ENCODE results near the gene PLEKHB1.
"Not testable (repeated sequence)": the region's sequence is repeated elsewhere in the genome, so short reads cannot be mapped to it uniquely, and the experiment has no call there.

PLEKHB1 gene

DNA sequence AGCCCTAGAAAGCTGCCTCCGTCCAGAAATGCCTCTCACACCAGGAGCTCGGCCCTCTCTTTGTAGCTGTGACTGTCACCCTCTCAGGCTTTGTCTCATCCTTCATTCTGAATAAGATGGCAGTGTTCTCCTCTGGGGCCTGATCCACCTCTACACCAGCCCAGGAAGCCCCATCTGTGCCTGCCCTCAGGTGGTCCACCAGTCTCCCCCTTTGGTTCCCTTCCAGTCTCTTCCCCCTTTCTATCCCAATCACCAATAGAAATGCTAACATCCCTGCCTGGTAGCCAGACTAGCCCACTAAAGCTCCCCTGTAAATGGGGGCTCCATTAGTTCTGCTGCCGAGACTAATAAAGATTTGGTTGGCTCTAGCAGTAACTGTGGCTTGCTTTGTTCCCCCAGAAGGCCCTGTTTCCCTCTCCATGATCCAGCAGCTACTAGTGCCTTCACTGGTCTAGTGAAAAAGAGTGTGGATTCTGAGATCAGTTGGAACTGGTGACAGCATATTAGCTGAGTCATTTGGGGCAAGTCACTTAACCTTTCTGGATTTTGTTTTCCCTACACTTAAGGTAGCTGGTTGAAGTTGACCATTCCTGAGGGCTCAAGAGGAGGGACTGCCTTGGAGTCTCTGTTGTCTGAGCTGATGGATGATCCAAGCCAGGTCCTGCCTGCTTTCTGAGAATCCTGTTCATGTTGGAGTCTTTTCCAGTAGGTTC lies 16.2 kb downstream of the PLEKHB1 start:
- TF ChIP-seq, protein P1, sequence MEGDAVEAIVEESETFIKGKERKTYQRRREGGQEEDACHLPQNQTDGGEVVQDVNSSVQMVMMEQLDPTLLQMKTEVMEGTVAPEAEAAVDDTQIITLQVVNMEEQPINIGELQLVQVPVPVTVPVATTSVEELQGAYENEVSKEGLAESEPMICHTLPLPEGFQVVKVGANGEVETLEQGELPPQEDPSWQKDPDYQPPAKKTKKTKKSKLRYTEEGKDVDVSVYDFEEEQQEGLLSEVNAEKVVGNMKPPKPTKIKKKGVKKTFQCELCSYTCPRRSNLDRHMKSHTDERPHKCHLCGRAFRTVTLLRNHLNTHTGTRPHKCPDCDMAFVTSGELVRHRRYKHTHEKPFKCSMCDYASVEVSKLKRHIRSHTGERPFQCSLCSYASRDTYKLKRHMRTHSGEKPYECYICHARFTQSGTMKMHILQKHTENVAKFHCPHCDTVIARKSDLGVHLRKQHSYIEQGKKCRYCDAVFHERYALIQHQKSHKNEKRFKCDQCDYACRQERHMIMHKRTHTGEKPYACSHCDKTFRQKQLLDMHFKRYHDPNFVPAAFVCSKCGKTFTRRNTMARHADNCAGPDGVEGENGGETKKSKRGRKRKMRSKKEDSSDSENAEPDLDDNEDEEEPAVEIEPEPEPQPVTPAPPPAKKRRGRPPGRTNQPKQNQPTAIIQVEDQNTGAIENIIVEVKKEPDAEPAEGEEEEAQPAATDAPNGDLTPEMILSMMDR (IDR thresholded peaks at IDR 0.05; ENCODE audit: extremely low read depth, missing control alignments) = no peak

DNA sequence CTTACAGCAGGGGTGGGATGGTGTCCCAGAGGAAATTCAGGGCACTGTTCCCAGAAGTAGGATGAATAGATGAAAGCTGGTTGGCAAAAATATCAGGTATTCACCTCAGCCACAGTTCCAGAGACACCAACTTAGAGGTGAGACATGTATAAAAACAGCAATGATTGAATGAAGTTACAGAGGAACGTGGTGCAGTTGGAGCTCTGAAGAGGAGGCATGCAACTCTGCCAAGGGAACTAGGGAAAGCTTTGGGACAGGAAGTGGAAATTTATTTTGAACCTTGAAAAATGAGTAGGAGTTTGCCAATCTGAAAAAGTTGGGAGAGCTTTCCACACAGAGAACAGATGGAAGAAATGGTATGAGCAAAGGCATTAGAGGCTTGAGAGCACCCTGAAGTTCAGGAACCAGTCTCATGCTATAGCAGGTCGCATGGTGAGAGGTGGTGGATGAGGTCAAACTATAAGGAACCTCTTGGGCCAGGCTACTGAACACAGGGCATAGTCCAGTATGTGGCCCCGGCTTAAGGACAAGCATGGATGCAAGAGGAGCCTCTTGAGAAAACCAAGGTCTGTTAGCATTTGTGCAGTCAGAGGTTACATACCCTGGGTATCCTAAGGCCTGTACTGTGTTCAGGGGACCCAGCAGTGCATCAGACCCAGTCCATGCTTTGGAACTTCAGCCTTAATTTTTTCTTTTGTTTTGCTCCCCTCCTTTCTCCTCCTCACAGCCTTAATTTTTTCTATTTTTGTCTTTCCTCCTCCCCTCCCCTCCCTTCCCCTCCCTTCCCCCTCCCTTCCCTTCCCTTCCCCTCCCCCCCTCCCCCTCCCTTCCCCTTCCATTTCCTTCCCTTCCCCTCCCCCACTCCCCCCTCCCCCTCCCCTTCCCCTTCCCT lies 17.5 kb downstream of the PLEKHB1 start:
- DNase-seq (ENCODE audit: low spot score) = no peak
- TF ChIP-seq, protein P1 (IDR thresholded peaks at IDR 0.05; ENCODE audit: extremely low read depth, missing control alignments) = no peak

More for the DNA sequence above, 16.2 kb downstream of the PLEKHB1 start:
- DNase-seq (ENCODE audit: low spot score) = no peak

DNA sequence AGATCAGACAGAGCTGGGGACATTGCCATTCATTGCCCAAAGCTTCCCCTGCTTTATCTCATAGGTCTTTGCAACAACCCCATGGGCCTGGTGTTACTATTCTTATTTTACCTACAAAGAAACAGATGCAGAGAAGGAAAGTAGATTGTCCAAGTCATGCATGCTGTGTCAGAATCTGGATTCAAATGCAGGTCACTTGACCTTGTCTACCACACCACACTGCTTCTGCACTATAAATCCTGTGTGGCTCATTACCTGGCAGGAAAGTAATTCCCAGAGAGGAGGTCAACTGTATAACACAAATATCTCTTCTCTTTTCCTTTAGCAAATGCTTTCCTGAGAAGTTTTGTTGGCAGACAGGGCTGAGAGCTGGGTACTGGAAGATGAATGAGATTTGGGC lies 18.5 kb downstream of the PLEKHB1 start:
- DNase-seq (ENCODE audit: low spot score) = no peak
- TF ChIP-seq, protein P1 (IDR thresholded peaks at IDR 0.05; ENCODE audit: extremely low read depth, missing control alignments) = no peak

DNA sequence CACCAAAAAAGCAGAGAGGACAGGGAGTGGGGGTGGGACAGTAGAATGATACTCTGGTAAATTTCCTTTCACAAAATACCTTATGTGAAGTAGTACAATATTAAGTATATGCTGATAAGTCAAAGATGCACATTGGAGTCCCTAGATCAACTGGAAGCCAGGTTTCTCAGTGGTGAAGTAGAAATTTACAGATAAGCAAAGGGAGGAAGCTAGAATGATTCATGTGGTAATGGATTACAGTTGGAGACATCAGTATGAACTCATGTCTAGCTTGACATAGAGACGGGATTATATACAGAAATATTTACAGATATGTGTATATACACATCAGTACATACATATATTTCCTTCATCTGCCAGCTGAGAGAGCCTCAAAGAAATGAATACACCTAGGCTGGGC lies 21.5 kb downstream of the PLEKHB1 start:
- TF ChIP-seq, protein P1 (IDR thresholded peaks at IDR 0.05; ENCODE audit: extremely low read depth, missing control alignments) = no peak
- DNase-seq (ENCODE audit: low spot score) = no peak

DNA sequence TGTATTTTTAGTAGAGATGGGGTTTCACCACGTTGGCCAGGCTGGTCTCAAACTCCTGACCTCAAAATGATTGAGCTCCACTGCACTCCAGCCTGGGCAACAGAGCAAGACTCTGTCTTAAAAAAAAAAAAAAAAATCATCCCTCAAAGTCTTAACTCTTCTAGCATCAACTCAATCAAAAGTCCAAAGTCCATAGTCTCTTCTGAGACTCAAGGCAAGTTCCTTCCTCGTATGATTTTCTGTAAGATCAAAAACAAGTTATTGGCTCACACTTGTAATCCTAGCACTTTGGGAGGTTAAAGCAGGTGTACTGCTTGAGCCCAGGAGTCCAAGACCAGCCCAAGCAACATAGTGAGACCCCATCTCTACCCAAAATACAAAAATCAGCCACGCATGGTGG lies 24.4 kb downstream of the PLEKHB1 start:
- no peak for DNase-seq (ENCODE audit: low spot score)
- TF ChIP-seq, protein P1 (IDR thresholded peaks at IDR 0.05; ENCODE audit: extremely low read depth, missing control alignments) = no peak

DNA sequence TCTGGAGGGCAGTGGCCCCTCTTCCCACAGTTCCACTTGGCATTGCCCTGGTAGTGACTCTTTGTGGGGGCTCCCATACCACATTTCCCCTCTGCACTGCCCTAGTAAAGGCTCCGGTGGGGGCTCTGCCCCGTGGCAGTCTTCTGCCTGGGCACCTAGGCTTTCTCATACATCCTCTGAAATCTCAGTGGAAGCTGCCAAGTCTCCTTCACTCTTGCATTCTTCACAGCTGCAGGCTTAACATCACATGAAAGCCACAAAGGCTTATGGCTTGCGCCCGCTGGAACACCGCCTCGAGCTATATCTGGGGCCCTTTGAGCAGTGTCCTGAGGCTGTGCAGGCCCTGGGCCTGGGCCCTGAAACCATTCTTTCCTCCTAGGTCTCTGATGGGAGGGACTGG lies 25.3 kb downstream of the PLEKHB1 start:
- TF ChIP-seq, protein P1 (IDR thresholded peaks at IDR 0.05; ENCODE audit: extremely low read depth, missing control alignments) = no peak

DNA sequence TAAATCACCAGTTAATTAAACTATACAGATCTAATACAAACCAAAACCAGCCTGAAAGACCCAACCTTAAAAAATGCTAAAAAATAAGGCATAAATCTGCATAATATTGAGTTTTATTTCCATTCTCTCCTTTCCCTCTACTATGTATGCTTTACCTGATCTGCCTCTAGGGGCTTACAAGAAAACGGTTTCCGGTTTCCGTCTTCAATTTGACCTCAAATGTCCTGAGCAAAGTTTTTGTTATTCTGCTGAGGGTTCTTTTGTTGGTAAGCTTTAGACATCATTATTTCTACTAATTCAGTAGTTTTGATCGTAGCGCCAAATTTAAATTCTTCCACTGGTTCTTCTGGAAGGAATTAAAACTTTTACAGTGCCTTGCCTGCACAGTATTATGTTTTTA lies 30.2 kb downstream of the PLEKHB1 start:
- not testable (repeated sequence) for DNase-seq (ENCODE audit: low spot score)

More for the DNA sequence above, 25.3 kb downstream of the PLEKHB1 start:
- no peak for DNase-seq (ENCODE audit: low spot score)
